BJ (cell line): ENCODE data around the gene LRRC52. TPM values are rescaled to one million over a fixed set of nuclear protein-coding genes. Genes with fewer than 3 reads are reported as not detected.

Experiments
- CTCF ChIA-PET: fragments of 350-600 bp; formaldehyde crosslinking; extraction: SDS; loops from one replicate; lab custom pipeline; 2021; ENCODE audit warnings: antibody characterized with exemption, inconsistent platforms; lab: Yijun Ruan, JAX
- POLR2A ChIA-PET: fragments of 300-600 bp; sonication (Branson Sonifier 250); formaldehyde crosslinking; extraction: SDS; loops from one replicate; lab custom pipeline; 2021; ENCODE audit warnings: antibody characterized with exemption; lab: Charles Lee
- DNase-seq: peaks from one replicate; pipeline ENCODE4 v3.0.0-alpha.2; 2011; ENCODE audit warnings: low read depth
- H3K27me3 ChIP-seq: 2 replicates; pipeline ENCODE4 v1.6.0; 2011; ENCODE audit warnings: low read length; ENCODE audit not compliant: control insufficient read depth, insufficient read depth
- H3K36me3 ChIP-seq: 2 replicates; pipeline ENCODE4 v1.5.1; 2011; ENCODE audit warnings: low read length; ENCODE audit not compliant: control insufficient read depth, insufficient read depth
- H3K4me3 ChIP-seq: 2 replicates; pipeline ENCODE4 v1.5.1; 2011; ENCODE audit warnings: low read depth, mild to moderate bottlenecking, control low read depth, low read length
- polyA plus RNA-seq: library from polyadenylated mRNA; depleted of rRNA; stranded (reverse); fragments of >200 nt; gene quantifications from 2 replicates; pipeline ENCODE4 v1.2.3, GENCODE V29; 2011
- TF ChIP-seq, protein P1 (sequence below): IDR thresholded peaks from 2 replicates; pipeline ENCODE4 v1.5.1; 2011; ENCODE audit warnings: low read depth, mild to moderate bottlenecking, control low read depth, inconsistent platforms, low read length, moderate library complexity; ENCODE audit not compliant: insufficient read depth

The LRRC52 gene
- polyA plus RNA-seq, 1 experiment: not detected

DNA sequence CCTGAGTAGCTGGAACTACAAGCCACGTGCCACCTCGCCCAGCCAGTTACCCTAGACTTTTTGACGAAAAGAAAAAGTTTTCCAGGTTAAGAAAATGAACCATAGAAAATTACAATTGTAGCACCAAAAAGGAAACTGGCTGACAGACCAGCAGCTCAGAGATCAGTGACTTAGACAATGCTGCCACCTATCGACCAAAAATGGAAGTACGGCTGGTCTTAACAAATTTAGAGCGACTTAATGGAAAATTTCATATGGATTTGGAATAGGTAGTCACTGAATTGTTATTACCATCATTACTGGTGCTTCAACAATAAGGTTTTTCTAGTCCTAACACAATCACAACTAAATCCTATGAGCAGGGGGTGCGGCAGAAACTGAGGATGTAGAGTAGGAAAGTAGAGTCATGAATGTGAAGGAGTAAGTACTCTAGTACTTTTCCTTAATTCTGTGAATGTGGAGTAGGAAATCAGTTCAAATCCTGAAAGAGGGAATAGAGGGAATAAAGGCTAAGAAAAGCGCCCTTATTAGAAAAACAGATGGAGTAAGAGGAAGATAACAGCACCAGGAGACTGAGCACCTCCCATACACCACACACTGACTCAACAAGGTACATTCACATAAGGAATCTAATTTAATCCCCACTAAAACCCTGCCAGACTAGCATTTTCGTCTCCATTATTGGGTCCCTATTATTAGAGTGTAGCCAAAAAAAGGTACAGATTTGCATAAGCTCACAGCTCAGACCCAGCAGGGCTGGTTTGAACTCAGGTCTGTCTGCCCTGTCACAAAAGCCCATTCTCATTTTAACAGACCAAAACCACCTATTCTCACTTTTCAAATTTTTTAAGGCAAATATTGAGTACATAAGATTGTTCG is 49.4 kb downstream of the LRRC52 start:
- Histone ChIP-seq H3K36me3 (no peaks in the 10 kb centered on the region), H3K4me3 (no peak overlapping the region), H3K27me3 (peaks cover 16% of the 10 kb centered on the region)
- TF ChIP-seq, protein P1, sequence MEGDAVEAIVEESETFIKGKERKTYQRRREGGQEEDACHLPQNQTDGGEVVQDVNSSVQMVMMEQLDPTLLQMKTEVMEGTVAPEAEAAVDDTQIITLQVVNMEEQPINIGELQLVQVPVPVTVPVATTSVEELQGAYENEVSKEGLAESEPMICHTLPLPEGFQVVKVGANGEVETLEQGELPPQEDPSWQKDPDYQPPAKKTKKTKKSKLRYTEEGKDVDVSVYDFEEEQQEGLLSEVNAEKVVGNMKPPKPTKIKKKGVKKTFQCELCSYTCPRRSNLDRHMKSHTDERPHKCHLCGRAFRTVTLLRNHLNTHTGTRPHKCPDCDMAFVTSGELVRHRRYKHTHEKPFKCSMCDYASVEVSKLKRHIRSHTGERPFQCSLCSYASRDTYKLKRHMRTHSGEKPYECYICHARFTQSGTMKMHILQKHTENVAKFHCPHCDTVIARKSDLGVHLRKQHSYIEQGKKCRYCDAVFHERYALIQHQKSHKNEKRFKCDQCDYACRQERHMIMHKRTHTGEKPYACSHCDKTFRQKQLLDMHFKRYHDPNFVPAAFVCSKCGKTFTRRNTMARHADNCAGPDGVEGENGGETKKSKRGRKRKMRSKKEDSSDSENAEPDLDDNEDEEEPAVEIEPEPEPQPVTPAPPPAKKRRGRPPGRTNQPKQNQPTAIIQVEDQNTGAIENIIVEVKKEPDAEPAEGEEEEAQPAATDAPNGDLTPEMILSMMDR: peak; percentile 82
- ChIA-PET POLR2A (no interaction called here), CTCF (interaction anchor here (0.7 to 13.1 kb wide), 18 partner anchors 8 to 448 kb away, joined by 3 to 236 read pairs (median 4); no protein-coding TSS in a partner anchor)
- no peak for DNase-seq

DNA sequence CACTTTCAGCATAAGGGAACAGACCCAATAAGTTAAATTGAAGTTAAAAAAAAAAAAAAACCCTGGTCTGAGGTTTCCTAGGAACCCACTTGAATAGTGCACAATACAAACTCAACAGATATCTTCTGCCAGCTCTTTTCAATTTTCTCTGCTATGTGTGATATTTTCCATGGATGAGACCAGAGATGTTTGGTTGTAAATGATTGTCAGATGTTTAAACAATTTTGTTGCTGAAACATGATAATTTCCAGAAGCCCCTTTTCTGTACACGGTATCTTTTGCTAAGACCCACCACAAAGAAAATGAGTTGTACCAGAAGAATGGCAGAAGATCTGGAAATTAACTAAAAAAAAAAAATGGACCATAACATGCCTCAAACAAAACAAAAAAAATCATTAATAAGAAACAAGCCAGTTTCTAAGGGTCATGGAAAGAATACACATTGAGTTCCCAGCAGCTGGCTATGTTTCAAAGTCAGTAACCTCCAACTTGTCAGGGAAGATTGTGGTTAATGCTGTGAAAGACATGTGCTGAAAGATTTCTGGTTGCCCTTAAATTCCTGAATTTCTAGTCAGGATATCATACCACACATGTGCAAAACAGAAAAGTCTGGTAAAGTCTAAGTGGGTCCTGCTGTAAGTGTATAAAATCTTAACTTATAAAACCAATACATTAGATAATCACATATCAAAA is 51.6 kb downstream of the LRRC52 start:
- DNase-seq: peak; percentile 36
- no peak overlapping the region for H3K4me3 ChIP-seq
- POLR2A ChIA-PET: no interaction called here
- peaks cover 10% of the 10 kb centered on the region for H3K27me3 ChIP-seq
- CTCF ChIA-PET: interaction anchor here (0.7 to 13.1 kb wide), 5 partner anchors 200 to 481 kb away, joined by 4 to 236 read pairs (median 4); no protein-coding TSS in a partner anchor
- TF ChIP-seq, protein P1: no peak
- H3K36me3 ChIP-seq: no peaks in the 10 kb centered on the region

DNA sequence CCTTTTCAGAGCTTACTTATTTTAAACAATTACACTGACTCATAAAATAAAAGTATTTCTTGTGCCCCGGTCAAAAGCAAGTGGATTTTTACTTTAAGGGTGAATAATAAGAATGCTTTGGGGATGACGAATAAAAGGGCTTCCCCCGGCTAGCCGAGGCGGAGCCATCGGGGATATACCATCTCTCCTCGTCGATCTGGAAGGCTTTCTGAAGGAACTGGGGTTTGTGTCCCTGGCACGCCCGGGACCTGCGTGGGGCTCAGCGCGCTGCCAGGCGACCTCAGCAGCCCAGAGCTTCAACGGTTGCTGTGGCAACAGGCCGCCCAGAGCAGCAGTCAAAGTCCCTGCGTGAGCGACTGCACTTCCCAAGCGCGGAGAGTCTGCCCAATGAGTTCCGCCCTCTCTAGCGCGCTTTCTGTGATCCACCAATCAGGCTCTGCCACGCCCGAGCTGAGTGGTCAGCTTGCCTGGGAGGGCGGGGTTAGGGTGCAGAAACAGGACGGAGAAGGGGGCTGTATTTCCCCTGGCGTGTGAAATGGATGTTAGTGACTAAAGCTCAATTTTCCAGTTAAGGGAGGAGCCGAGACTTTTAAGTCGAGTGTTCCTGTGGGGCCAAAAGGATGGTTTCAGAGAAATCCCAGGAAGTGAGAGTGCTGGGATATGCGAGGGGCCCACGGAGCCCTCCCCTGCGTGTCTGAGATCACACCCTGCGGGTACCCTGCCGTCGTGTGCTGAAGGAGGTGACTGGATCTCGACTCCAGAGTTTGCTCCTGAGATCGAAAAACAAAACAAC is 54.3 kb downstream of the LRRC52 start:
- DNase-seq: peak; percentile 86
- POLR2A ChIA-PET: interaction anchor here (0.6 kb wide), 1 partner anchor 209 kb away, joined by 3 read pairs; no protein-coding TSS in a partner anchor
- peaks cover 10% of the 10 kb centered on the region for H3K27me3 ChIP-seq
- TF ChIP-seq, protein P1: no peak
- CTCF ChIA-PET: interaction anchor here (0.8 to 13.1 kb wide), 2 partner anchors 14 to 203 kb away, joined by 3 to 236 read pairs; no protein-coding TSS in a partner anchor
- H3K4me3 ChIP-seq: peak overlapping the region; percentile 63
- H3K36me3 ChIP-seq: no peaks in the 10 kb centered on the region

DNA sequence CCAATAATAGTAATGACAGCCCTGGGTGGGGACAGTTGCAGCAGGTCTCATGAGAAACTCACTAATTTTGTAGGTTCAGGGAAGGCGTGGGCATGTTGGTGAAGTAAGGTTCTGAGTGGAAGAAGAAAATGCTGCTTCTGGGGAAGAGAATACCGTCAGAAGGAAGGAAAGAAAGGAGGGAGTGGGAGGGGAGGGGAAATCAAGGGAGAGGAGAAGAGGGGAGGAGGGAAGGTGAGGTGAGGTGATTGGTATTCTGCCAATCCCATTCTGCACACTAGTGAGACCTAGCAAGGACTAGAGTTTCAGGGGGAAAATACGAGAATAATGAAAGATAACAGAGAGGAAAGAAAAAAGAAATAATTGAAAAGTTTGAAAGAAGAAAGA is 54.9 kb downstream of the LRRC52 start:
- ChIA-PET CTCF (interaction anchor here (4.4 to 13.1 kb wide), 2 partner anchors 204 to 316 kb away, joined by 42 to 236 read pairs; no protein-coding TSS in a partner anchor), POLR2A (no interaction called here)
- DNase-seq: no peak
- H3K36me3 ChIP-seq: no peaks in the 10 kb centered on the region
- TF ChIP-seq, protein P1: no peak
- peak overlapping the region; percentile 63 for H3K4me3 ChIP-seq
- H3K27me3 ChIP-seq: peaks cover 7% of the 10 kb centered on the region
